Parietal lobe (tissue), 1 donor: ENCODE results near the gene KIDINS220. TPM values are rescaled to one million over a fixed set of nuclear protein-coding genes. Genes with fewer than 3 reads are reported as not detected.

Experiments
- total RNA-seq: library from RNA; depleted of rRNA; stranded (reverse); fragments of >200 nt; gene quantifications from one replicate; pipeline ENCODE4 v1.2.3, GENCODE V29; 2014

The KIDINS220 gene
- 812 TPM for total RNA-seq

GRCh38 chr2:8836971-8837794, at the start of gene KIDINS220:
TSS of gene KIDINS220 (minus strand) at chr2:8837613. CDS start at chr2:8827093, 10,520 bp downstream.

GRCh38 chr2:8681786-8682692, 155.4 kb downstream of the KIDINS220 start, which contains the start of gene ID2:
TSS of gene ID2 (plus strand) at chr2:8682056. CDS start at chr2:8682166, 110 bp downstream.

Other genes starting within 250 kb of the KIDINS220 start
- gene ID2, start 155.6 kb downstream of the KIDINS220 start, total RNA-seq, result 345 TPM
- gene MBOAT2, start 166.1 kb upstream of the KIDINS220 start, total RNA-seq, result 241 TPM